ENCODE data around the gene TCEANC2.
"Not testable (repeated sequence)": the region's sequence is repeated elsewhere in the genome, so short reads cannot be mapped to it uniquely, and the experiment has no call there.

TCEANC2 gene

GRCh38 chr1:54086754-54087153 lies 33.3 kb downstream of the TCEANC2 start:
- no peak for DNase-seq (ENCODE audit: low read depth)

DNA sequence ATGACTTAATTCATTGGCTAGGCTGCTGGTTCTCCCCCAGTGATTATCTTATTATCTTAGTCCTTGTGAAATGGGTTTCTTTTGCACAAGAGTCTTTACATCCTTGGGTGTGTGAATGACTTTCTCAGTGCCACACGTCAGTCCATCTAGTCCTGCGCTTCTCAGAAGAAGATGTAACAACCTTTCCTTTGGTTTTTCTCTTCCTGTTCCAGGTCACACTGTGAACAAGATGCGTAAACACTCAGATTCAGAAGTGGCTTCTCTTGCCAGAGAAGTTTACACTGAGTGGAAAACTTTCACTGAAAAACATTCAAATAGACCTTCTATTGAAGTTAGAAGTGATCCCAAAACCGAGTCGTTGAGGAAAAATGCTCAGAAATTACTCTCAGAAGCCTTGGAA lies 35.0 kb downstream of the TCEANC2 start:
- DNase-seq (ENCODE audit: low read depth) = no peak

GRCh38 chr1:54091666-54092065 lies 38.3 kb downstream of the TCEANC2 start:
- no peak for DNase-seq (ENCODE audit: low read depth)

- no peak for DNase-seq (ENCODE audit: low read depth)
Measured at GRCh38 chr1:54094001-54094729, 40.8 kb downstream of the TCEANC2 start.

GRCh38 chr1:54094730-54095105 lies 41.3 kb downstream of the TCEANC2 start:
- DNase-seq (ENCODE audit: low read depth) = not testable (repeated sequence)

GRCh38 chr1:54095546-54096226 lies 42.3 kb downstream of the TCEANC2 start:
- DNase-seq (ENCODE audit: low read depth) = no peak

DNA sequence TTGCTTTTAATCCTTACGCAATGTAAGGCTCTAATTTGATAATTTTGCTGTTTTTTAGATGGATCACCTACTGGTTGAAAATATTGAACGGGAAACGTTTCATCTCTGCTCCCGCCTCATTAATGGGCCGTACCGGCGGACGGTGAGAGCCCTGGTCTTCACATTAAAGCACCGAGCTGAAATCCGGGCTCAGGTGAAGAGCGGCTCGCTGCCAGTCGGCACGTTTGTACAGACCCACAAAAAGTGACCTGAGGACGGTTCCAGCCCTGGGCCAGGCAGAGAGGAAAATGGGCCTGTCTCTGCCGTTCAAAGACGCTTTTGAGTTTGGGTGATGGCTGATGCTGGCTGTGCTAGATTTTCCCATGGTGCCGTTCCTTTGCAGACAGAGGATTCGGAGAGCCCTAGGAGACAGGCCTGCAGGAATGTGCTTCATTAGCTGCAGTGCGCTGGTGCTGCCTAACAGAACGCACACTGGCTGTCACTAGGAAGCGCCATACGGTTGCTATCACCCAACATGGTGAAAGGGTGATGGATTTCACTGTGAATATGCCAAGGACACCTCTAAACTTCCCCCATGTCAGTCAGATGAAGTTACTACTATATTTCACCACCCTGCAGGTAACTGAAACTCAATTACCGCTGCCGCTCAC lies 42.9 kb downstream of the TCEANC2 start:
- no peak for DNase-seq (ENCODE audit: low read depth)

DNA sequence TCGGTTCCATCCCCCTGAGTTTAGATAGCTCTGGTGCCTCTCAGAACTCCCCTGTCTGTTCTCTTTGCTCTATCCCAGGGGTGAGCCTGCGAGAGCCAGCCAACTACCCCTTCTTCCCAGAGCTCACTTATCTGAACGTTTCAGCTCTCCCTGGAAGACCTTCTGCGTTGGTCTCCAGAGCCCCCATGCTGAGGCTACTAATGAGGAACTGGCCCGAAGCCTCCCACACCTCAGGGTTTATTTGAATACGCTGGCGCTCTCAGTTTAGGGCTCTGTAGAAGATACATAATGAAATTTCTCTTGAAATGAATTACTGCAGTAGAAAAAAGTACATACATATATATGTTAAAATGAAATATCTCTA lies 43.5 kb downstream of the TCEANC2 start:
- no peak for DNase-seq (ENCODE audit: low read depth)

DNA sequence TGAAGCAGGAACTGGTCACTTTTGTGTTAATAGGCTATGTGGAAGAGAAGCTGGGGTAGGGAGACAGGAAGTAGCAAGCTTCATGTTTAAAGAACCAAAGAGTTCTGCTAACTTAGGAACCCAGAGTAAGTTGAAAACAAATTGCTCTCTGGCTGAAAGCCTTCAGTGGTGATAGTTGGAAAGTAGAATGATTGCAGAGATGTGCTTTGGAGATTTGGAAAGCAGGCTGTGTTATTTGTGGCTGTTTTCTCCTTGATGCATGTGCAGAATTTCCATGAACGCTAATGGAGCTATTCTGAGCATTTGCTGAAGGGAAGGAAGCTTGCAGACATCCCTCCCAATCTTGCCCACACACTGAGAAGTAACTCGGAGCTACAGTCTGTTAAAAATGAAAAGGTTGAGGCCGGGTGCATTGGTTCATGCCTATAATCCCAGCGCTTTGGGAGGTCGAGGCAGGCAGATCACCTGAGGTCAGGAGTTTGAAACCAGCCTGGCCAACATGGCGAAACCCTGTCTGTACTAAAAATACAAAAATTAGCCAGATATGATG lies 45.7 kb downstream of the TCEANC2 start:
- DNase-seq (ENCODE audit: low read depth) = no peak

- DNase-seq (ENCODE audit: low read depth) = no peak
Measured at GRCh38 chr1:54100500-54100899, 47.1 kb downstream of the TCEANC2 start.

GRCh38 chr1:54103414-54103813 lies 50.0 kb downstream of the TCEANC2 start:
- no peak for DNase-seq (ENCODE audit: low read depth)

GRCh38 chr1:54104613-54105012 lies 51.2 kb downstream of the TCEANC2 start:
- DNase-seq (ENCODE audit: low read depth) = not testable (repeated sequence)

- no peak for DNase-seq (ENCODE audit: low read depth)
Measured at GRCh38 chr1:54105080-54105479, 51.7 kb downstream of the TCEANC2 start.

- no peak for DNase-seq (ENCODE audit: low read depth)
Measured at GRCh38 chr1:54105736-54106269, 52.4 kb downstream of the TCEANC2 start.

- DNase-seq (ENCODE audit: low read depth) = no peak
Measured at GRCh38 chr1:54107131-54107530, 53.7 kb downstream of the TCEANC2 start.

- DNase-seq (ENCODE audit: low read depth) = no peak
Measured at GRCh38 chr1:54108156-54108555, 54.7 kb downstream of the TCEANC2 start.

DNA sequence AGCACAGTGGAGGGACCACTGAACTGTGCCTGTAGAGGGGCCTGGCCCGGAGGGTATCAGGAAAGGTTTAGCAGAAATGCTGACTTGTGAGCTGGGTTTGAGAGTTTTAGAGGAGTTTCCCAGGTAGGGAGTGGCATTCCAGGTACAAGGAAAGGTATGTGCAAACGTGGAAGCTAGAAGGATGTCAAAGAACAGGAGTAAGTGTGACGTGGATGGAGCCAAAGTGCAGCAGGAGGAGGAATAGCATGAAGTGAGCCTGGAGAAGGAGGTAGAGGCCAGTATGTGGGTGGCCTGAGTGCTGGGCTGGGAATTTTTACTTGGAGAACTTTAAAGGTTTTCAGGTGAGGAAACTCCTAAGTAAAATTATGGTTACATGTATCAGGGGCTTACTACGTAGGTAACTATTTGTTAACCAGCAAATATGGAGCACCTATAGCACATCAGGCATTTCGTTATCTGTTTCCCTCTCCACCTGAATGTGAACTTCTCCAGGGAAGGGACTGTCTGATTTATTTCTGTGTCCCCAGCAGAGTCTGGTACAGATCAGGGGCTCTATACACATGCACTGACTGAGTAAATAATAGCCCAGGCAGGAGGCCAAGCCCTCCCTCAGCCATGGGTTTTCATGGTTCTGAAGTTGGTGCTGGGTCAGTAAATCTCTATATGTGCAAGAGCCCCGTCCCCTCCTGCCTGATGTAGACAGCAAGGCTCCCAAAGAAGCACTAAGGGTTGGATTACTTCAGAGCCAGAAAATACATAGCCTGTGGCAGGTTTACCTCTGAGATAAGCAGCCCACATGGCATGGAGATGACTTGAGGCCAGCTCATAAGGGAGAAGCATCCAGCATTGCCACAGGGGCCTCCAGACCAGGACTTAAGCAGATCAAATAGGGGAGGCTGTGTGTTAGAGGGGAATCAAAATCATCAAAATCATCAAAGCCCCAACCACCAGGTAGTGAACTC lies 56.0 kb downstream of the TCEANC2 start:
- DNase-seq (ENCODE audit: low read depth) = no peak

DNA sequence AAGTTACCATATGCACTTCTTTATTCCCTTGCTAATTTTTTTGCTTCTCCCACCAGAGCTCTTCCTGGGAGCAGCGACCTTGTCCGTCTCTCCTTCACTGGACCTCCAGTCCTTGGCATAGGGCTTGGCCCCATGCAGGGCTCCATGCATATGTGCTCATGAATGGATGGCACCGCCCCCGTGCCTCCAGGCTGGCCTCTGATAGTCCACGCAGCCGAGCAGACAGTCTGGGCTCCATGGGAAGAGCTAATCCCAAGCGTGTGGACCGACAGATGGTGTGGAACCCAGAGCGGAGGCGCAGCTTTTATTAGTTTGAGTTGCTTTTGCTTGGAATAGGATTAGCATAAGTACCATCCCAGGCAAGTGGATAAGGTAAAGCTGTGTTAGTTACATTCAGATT lies 57.6 kb downstream of the TCEANC2 start:
- no peak for DNase-seq (ENCODE audit: low read depth)

DNA sequence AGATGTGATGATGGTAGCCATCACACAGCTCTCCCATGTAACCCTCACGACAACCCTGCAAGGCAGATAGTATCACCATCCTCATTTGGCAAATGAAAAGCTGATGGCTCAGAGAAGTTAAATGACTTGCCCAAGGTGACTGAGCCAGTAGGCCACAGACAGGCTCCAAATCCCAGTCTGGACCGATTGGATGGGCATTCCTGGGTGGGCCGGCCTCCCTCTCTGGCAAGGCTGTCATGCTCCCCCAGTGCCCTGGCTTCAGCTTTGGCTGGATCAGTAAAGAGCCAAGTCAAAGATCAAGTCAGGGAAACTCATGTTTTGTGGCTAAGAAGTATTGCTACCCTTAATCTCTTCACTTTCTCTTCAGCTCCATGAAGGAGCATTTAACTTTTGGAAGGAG lies 58.2 kb downstream of the TCEANC2 start:
- DNase-seq (ENCODE audit: low read depth) = no peak

DNA sequence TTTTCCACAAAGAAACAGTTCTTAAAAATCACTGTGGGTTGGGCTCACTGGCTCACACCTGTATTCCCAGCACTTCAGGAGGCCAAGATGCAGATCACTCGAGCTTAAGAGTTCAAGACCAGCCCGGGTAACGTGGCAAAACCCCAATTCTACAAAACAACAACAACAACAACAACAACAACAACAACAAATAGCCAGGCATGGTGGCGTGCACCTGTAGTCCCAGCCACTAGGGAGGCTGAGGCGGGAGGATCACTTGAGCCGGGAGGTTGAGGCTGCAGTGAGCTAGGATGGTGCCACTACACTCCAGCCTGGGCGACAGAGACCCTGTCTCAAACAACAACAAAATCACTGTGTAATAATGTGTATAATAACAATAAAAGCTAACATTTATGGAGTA lies 58.6 kb downstream of the TCEANC2 start:
- no peak for DNase-seq (ENCODE audit: low read depth)

DNA sequence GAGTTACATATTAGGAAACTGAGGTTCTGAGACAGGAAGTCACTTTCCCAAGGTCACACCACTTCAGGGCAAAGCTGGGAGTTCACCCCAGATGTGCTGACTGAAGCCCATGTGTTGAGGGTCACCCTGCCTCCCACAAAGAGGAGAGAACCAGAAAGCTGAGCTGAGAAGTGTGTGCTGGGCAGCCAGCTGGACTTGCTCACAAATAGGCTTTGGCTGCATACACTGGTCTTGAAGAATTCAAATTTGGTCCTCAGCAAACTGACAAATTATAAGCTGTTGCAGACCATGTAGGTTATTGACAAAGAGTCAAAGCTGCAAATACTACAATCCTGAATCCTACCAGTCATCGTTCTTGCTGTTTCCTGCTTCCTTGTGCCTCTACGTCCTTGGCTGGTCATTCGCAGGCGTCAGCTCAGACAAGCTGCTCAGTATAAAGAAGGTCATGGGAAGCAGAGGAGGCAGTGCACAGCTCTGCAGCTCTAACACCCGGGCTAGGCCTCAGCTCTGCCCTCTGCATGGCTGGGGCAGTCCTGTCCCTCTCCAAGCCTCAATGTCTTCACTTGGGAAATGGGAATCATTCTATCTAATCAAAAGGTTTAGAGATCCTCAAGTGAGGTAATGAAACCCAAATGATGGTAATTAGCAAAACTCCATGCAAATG lies 59.4 kb downstream of the TCEANC2 start:
- DNase-seq (ENCODE audit: low read depth) = no peak
